DND-41 (cell line): ENCODE measurements around the gene NRG3.

Experiments used
- EZH2 ChIP-seq: IDR thresholded peaks from 3 replicates; pipeline ENCODE4 v1.6.1; 2012; ENCODE audit warnings: borderline replicate concordance, low read depth, mild to moderate bottlenecking, moderate library complexity, low read length, inconsistent platforms; ENCODE audit not compliant: severe bottlenecking
- TF ChIP-seq, protein P1 (sequence below): IDR thresholded peaks from 2 replicates; pipeline ENCODE4 v1.5.1; 2012; ENCODE audit warnings: borderline replicate concordance, low read length, moderate library complexity, mild to moderate bottlenecking; ENCODE audit not compliant: poor library complexity, severe bottlenecking; ENCODE audit errors: extremely low read depth

DNA sequence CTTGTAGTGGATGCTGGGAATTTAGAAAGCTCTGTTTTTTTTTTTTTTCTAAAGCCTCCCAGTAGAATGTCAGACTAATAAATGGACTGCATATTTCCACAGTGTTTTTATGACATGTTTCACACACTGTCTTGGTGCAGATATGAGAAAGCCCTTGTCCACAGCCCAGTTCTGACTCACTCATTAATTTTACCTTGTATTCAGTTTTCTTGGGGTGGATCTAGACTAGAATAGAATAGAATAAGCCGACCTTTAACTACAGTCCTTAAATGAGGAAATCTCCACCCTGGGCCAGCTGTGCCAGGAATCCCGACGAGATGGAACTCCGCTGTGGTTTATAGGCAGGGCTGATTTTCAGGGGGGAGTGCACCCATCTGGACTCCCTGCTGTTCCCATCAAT, 274.7 kb downstream of the NRG3 start:
- TF ChIP-seq, protein P1, sequence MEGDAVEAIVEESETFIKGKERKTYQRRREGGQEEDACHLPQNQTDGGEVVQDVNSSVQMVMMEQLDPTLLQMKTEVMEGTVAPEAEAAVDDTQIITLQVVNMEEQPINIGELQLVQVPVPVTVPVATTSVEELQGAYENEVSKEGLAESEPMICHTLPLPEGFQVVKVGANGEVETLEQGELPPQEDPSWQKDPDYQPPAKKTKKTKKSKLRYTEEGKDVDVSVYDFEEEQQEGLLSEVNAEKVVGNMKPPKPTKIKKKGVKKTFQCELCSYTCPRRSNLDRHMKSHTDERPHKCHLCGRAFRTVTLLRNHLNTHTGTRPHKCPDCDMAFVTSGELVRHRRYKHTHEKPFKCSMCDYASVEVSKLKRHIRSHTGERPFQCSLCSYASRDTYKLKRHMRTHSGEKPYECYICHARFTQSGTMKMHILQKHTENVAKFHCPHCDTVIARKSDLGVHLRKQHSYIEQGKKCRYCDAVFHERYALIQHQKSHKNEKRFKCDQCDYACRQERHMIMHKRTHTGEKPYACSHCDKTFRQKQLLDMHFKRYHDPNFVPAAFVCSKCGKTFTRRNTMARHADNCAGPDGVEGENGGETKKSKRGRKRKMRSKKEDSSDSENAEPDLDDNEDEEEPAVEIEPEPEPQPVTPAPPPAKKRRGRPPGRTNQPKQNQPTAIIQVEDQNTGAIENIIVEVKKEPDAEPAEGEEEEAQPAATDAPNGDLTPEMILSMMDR: no peak
- TF ChIP-seq EZH2: no peak
